Kidney (tissue), 14 donors: ENCODE data around the gene NID1. TPM values are rescaled to one million over a fixed set of nuclear protein-coding genes. Genes with fewer than 3 reads are reported as not detected.
"Not testable (repeated sequence)": the region's sequence is repeated elsewhere in the genome, so short reads cannot be mapped to it uniquely, and the experiment has no call there.

Experiments
- DNase-seq, 5 donors: peaks; one replicate each; pipeline ENCODE4 v3.0.0-alpha.2; 2013 to 2020
- FAIRE-seq: peaks from 2 replicates; lab custom pipeline; 2012; peaks lifted over from hg19 to GRCh38; lab: Jason Lieb, UNC
- H3K27ac ChIP-seq, 2 donors: one replicate each; pipeline ENCODE4 v1.7.0; 2013; ENCODE audit warnings: low read depth in 2 of 2, low read length in 2 of 2, inconsistent platforms in 1 of 2
- H3K27me3 ChIP-seq: one replicate; pipeline ENCODE4 v1.7.1; 2013; ENCODE audit warnings: low read length, inconsistent platforms; ENCODE audit not compliant: control insufficient read depth, insufficient read depth
- H3K36me3 ChIP-seq, 3 donors: one replicate each; pipeline versions ENCODE4 v1.7.0 to v1.7.1; 2013; ENCODE audit warnings: low read length in 3 of 3, control low read depth in 1 of 3, inconsistent platforms in 1 of 3; ENCODE audit not compliant: insufficient read depth in 3 of 3, control insufficient read depth in 2 of 3
- H3K4me1 ChIP-seq, 3 donors: one replicate each; pipeline versions ENCODE4 v1.7.0 to v1.7.1; 2013; ENCODE audit warnings: low read length in 3 of 3, inconsistent platforms in 1 of 3, low read depth in 1 of 3; ENCODE audit not compliant: control insufficient read depth in 2 of 3, insufficient read depth in 2 of 3
- H3K4me3 ChIP-seq, 3 donors: one replicate each; pipeline versions ENCODE4 v1.7.0 to v1.8.1; 2013; ENCODE audit warnings: low read length in 3 of 3, control low read depth in 1 of 3, inconsistent platforms in 1 of 3
- H3K9ac ChIP-seq, 3 donors: one replicate each; pipeline versions ENCODE4 v1.7.0 to v1.7.1; 2013; ENCODE audit warnings: low read length in 3 of 3, control low read depth in 1 of 3, inconsistent platforms in 1 of 3
- H3K9me3 ChIP-seq, 3 donors: one replicate each; pipeline versions ENCODE4 v1.7.0 to v1.7.1; 2013; ENCODE audit warnings: low read length in 3 of 3, control low read depth in 1 of 3, inconsistent platforms in 1 of 3; ENCODE audit not compliant: control insufficient read depth in 2 of 3, insufficient read depth in 1 of 3
- CTCF ChIP-seq: IDR thresholded peaks from 3 replicates; pipeline ENCODE4 v1.5.1; 2012; ENCODE audit warnings: mild to moderate bottlenecking, moderate library complexity, borderline replicate concordance; ENCODE audit not compliant: insufficient read depth; ENCODE audit errors: extremely low read depth
- intact Hi-C: fragments of 100-400 bp; cut with DNase I; formaldehyde crosslinking; loops from one replicate; pipeline ENCODE4 v1.11.1; 2022
- polyA plus RNA-seq: library from polyadenylated mRNA; stranded (reverse); fragments of 350-450 nt; fragmentation: Illumina TruSeq; extraction: RNeasy Lipid Tissue Mini Kit (QIAGEN cat#74804); gene quantifications from one replicate; pipeline ENCODE4 v1.2.3, GENCODE V29; 2014; ENCODE audit warnings: low read depth, low replicate concordance; ENCODE audit not compliant: insufficient read depth
- total RNA-seq: library from RNA; stranded (reverse); fragmentation: NEBNext Ultra II Directional; extraction: Animal tissue kit (Norgen Biotek cat#: 25700); gene quantifications from one replicate; pipeline ENCODE4 v1.2.1, GENCODE V29; 2021
- donor health status: control.
- donor health status: control.
- donor health status: control.
- donor health status: control.
- donor health status: control.
- donor health status: DM: yes; HTN: yes; CAD: no.
- donor health status: Normal renal cell carcinoma (clear cell type).

NID1 gene
- total and polyA plus RNA-seq, 2 donors from 2014 or later = 7.4 to 70.1 TPM

- Histone ChIP-seq H3K4me3 (no peak overlapping the region), H3K27ac (no peak overlapping the region), H3K9ac (no peak overlapping the region), H3K27me3 (no peaks in the 10 kb centered on the region), H3K9me3 (no peaks in the 10 kb centered on the region), H3K4me1 (no peaks in the 10 kb centered on the region), H3K36me3 (no peaks in the 10 kb centered on the region)
- DNase-seq (peak in 2 of 5 donors; percentile 31 to 42), FAIRE-seq (no peak)
- intact Hi-C loops = no loop called here
- TF ChIP-seq CTCF = no peak
Measured at GRCh38 chr1:236079703-236080102, 14.8 kb upstream of the NID1 start.

- Histone ChIP-seq H3K4me3 (no peak overlapping the region), H3K27me3 (no peaks in the 10 kb centered on the region), H3K4me1 (no peaks in the 10 kb centered on the region), H3K9ac (no peak overlapping the region), H3K36me3 (no peaks in the 10 kb centered on the region), H3K27ac (no peak overlapping the region), H3K9me3 (no peaks in the 10 kb centered on the region)
- FAIRE-seq (no peak), DNase-seq (no peak)
- intact Hi-C loops = no loop called here
- TF ChIP-seq CTCF = no peak
Measured at GRCh38 chr1:236078993-236079392, 14.1 kb upstream of the NID1 start.

- H3K4me1 ChIP-seq, H3K9me3 ChIP-seq, DNase-seq, FAIRE-seq, H3K36me3 ChIP-seq, intact Hi-C loops, H3K9ac ChIP-seq, H3K4me3 ChIP-seq, H3K27me3 ChIP-seq, H3K27ac ChIP-seq: not testable (repeated sequence)
Measured at GRCh38 chr1:236078077-236078476, 13.2 kb upstream of the NID1 start.

- Histone ChIP-seq H3K36me3 (no peaks in the 10 kb centered on the region), H3K4me1 (no peaks in the 10 kb centered on the region), H3K9ac (no peak overlapping the region), H3K9me3 (peaks cover 0 to under 1% (median 0%) of the 10 kb centered on the region in 3 donors), H3K27ac (no peak overlapping the region), H3K27me3 (no peaks in the 10 kb centered on the region), H3K4me3 (no peak overlapping the region)
- FAIRE-seq (no peak), DNase-seq (no peak)
- intact Hi-C loops = no loop called here
- TF ChIP-seq CTCF = no peak
Measured at GRCh38 chr1:236075848-236076247, 11.0 kb upstream of the NID1 start.
